ENCODE data around the gene PDHB.
"Not testable (repeated sequence)": the region's sequence is repeated elsewhere in the genome, so short reads cannot be mapped to it uniquely, and the experiment has no call there.

PDHB gene

DNA sequence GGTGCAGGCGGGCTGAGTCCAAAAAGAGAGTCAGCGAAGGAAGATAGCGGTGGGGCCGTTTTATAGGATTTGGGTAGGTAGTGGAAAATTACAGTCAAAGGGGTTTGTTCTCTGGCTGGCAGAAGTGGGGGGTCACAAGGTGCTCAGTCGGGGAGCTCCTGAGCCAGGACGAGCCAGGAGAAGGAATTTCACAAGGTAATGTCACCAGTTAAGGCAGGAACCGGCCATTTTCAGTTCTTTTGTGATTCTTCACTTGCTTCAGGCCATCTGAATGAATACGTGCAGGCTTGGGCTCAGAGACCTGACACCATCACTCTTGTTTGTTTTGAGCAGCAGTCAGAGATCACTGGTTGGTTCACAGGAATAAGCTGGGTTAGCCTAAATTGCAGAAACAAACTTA is 3.6 kb upstream of the PDHB start:
- DNase-seq (ENCODE audit: low spot score): not testable (repeated sequence)

DNA sequence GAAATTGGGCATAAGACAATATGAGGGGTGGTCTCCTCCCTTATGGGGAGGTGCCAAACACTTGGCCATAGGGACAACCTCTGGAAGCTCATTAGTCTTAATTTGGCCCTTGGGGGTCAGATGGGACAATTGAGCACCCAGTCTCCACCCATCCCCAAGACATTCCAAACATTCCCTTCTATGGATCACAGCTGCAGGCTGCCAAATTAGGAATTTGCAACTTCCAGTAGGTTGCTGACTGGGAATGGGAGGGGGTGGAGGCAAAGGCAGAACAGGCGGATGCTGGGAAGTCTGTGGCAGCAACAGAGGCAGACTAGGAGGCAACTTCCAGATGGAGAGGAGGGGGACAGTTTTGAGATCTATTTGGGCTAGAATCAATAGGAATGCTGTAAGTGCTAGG is 1.4 kb upstream of the PDHB start:
- no peak for DNase-seq (ENCODE audit: low spot score)

DNA sequence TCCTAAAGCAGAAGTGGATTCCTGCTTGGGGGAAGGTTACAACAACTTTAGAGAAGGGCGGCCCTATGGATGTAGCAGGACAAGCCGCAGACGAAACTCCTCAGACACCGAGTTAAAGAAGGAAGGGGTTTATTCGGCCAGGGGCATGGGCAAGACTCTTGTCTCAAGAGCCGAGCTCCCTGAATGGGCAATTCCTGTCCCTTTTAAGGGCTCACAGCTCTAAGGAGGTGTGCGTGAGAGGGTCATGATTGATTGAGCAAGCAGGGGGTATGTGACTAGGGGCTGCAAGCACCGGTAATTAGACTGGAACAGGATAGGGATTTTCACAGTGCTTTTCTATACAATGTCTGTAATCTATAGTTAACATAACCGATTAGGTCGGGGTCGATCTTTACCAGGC is 879 bp upstream of the PDHB start:
- DNase-seq (ENCODE audit: low spot score): no peak

- no peak for DNase-seq (ENCODE audit: low spot score)
Observed at GRCh38 chr3:58434168-58434504, 504 bp upstream of the PDHB start.

- DNase-seq (ENCODE audit: low spot score): no peak
Observed at GRCh38 chr3:58432905-58433304, 727 bp downstream of the PDHB start.

DNA sequence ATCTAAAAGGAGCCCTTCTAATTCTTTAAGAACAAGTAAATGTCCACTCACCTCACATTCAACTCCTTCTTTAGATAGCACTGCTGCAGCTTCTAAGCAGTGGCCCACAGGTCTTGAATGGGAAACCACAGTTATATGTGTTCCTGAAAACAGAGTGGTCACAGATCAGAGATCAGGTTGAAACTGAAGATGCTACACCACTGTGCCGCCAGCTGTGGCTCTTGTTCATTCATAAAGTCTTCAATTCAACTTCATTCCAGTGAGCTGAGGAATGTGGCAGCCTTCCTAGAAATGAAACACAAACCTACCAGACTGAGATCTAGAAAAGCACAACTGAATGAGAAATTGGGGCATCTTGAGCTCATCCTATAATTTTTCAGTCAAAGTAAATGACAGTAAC is 4.0 kb downstream of the PDHB start:
- no peak for DNase-seq (ENCODE audit: low spot score)

DNA sequence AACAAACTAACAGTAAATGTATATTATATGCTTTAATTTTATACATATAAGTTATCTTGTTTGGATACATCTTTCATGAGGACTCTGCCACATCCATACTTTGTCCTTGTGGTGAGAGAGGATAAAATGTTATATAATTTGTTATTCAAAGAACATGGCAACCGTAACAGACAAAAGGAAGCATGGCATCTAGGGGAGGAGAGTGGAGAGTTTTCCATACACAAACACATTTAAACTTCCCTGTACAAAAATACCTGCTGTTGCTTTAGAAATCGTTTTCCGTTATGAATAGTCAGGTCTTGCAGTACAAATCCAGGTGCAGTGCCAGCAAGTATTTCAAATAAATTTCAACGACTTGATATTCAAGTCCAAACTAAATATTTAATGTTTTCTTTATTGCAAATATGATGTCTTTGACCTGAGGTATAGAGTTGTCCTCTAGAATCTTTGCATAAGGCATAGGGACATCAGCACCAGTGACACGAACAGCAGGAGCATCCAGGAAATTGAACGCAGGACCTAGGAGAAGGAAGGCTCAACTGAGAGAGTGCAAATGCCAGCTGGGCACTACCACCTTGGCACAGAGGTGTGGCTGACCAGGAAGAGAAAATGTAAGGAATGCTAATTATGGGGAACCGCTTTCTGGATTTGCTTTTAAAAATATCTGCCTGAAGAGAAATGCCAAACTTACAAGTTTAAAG is 5.8 kb downstream of the PDHB start:
- DNase-seq (ENCODE audit: low spot score): no peak

DNA sequence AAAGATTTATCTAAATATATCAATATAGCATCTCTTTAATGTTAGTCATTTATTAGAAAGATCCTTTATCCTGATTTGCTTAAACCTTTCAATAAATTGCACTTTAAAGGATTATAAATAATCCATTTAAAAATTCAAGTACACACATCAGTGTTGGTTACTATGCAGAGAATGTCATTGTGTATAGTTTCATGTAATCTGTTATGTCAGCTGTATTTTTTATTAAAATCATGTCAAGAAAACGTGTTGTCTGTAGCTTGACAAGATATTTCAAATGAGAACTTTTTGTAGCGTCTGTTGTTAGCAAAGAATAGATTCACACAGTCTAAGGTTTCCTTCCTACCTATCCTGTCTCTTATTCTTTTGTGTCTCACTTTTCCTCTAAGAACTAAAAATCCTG is 7.8 kb downstream of the PDHB start:
- no peak for DNase-seq (ENCODE audit: low spot score)

DNA sequence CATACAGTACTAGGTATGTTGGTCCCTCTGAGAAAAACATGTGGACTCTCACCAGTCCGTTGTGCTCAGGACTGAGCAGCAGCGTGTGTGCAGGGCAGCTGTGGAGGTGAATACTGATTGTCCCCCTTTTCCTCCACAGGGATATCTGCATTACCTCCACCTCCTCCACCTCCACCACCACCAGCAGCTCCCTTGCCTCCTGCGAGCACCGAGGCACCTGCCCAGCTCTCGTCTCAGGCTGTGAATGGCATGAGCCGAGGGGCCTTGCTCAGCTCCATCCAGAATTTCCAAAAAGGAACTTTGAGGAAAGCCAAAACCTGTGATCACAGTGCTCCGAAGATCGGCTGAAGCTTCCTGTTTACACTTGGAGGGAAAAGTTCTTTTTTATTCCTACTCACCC is 9.0 kb downstream of the PDHB start:
- DNase-seq (ENCODE audit: low spot score): no peak

GRCh38 chr3:58422756-58423325 is 10.8 kb downstream of the PDHB start:
- no peak for DNase-seq (ENCODE audit: low spot score)

- DNase-seq (ENCODE audit: low spot score): no peak
Observed at GRCh38 chr3:58421004-58421403, 12.6 kb downstream of the PDHB start.

- no peak for DNase-seq (ENCODE audit: low spot score)
Observed at GRCh38 chr3:58419780-58420507, 13.7 kb downstream of the PDHB start.

GRCh38 chr3:58418227-58418626 is 15.4 kb downstream of the PDHB start:
- no peak for DNase-seq (ENCODE audit: low spot score)

DNA sequence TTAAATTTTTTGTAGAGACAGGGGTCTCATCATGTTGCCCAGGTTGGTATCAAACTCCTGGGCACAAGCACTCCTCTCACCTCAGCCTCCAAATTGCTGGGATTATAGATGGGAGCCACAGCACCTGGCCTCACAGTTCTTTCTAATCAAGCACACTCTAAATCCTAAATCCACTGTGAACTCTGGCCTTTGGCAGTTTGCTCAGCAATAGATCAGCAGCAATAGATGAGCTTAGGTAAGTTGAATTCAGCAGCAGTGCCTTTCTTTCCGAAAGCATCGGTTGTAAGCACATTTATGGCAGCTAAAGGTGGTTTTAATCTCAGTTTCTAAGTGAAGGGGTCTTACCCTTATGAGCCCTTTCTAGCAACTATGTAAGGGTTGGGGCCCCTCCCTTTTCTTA is 16.6 kb downstream of the PDHB start:
- DNase-seq (ENCODE audit: low spot score): no peak

DNA sequence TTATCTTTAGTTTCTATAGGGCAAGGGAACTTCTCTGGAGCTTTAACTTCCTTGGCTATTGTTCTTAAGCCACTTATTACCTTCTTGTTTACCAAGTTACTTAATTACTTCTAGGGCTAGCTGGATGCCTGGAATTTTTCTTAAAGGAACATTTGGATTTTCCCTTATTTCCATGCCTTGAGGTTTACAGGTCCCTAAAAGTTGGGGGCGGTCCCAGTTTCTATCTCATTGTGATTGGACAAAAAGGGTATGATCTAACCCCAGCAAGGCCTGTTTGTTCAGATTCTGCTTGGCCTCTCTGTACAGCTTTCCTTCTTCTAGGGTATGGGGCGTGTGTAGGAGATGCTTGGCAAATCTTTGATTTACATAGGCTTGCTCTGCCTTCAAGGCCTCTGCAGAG is 17.4 kb downstream of the PDHB start:
- DNase-seq (ENCODE audit: low spot score): no peak

DNA sequence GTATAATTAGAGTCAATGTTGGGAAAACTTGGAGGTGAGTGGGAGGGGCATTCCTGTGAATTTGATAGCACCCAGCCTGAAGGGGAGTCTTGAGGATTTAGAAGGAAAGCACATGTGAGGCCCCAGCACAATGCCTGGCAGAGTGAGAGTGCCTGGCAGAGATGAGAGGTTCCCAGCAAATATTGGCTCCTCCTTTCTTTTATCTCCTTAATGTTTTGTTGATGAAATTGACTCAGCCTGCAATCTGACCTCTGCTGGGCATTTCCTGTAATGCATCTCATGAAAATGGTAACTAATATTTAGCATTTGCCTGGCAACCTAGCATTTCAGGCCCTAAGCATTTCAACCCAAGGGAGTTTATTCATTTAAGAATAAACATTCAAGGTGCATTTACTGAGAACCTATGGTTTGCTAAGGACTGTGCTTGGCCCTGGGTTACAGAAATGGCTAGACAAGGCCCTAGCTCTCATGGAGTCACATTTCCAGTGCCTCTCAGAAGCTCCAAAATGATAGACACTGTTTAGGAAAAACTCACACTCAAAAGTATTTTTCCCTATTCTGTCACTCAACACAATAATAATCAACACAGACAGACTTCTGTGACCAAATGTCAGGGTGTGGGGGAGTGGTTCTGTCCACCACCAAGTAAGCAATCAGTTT is 19.0 kb downstream of the PDHB start:
- no peak for DNase-seq (ENCODE audit: low spot score)

DNA sequence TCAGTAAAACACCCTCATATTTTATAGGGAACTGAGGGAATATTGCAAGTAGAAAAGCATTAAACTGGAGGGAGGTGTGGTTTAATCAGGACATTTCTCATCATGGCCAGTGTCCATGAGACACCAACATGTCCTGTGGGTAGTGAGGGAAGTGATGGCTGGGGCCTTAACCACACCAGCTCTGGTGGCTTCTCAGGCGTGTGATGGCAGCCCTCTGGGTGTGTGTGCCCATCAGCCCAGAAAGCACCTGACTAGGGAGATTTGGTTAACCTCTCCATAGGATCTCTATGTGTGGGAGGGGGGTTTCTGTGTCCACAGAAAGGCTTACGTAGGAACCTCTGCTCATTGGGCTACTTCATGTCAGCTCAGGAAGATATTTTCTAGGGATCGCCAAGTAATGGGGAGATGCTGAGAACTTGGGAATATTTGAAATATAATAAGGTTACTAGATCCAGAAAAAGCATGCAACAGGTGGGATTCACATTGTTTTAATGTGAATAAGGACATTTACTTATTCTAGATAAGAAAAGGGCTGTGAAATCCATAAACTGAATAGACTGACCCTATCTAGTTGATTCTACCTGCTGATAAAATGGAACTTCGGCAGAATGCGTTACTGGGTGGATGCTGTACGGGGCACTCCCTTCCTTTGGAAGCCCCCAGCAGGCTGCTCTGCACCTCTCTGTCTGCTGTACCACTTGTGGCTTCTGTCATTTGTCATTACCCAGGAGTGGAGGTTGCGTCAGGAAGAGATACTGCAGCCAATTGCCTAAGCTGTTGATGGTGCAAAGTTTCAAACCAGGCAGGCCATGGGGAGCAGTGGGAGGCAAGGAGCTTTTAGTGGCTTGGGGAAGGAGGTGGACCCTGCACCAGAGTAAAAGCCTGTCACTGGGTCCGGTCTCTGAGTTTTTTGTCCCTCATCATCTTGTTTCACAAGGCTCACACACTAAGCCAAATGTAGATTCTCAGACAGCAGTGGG is 21.5 kb downstream of the PDHB start:
- no peak for DNase-seq (ENCODE audit: low spot score)

GRCh38 chr3:58411036-58411435 is 22.6 kb downstream of the PDHB start:
- no peak for DNase-seq (ENCODE audit: low spot score)

DNA sequence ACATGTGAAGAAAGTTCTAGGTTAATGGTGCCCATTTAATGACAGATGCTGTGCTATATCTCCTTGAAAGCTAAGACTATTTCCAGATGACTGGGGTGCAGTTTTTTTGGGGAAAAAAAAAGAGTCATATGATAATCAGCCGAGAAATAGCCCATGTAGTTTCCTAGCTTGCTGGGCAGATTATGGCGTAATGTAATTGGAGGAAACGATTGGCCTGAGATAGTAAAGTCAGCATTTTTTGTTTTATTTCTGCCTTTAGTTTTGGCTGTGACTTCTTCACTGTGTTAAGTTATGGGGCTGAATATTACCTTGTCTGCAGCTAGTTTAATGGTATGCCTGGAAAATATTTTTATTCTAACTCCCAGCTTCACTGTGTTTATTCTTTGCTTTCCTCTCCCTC is 24.0 kb downstream of the PDHB start:
- DNase-seq (ENCODE audit: low spot score): no peak

DNA sequence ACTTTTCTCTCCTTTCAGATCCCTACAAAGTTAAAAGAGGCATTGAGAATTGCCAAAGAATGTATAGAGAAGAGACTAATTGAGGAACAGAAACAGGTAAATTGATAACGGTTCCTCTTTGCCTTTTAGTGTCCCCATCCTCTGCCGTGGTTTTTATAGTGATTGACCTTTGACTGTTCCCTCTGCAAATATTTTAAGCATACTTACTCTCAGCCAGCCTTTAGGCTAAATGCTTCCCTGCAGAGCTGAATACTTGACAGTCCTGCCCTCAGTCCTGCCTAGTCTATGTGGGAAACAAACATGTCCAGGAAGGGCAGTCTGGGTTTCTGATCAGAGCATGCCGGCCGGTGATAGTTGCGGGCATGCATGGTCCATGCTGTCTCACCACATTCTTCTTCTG is 24.7 kb downstream of the PDHB start:
- no peak for DNase-seq (ENCODE audit: low spot score)

DNA sequence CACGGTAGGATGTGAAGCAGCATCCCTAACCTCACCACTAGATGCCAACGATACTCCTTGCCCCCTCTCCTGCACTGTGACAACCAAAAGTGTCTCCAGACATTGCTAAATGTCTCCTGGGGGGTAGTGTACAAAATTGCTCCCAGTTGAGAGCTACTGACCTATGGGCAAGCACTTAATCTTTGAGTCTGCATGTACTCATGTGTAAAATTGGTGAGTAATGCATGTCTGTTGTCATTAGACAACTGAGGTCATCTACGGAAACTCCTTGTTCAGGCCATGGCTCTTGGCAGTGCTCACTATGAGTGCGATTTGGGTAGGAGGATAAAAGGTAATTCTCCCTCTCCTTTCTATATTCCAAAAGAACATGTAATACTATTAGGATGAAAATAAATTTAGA is 29.2 kb downstream of the PDHB start:
- DNase-seq (ENCODE audit: low spot score): no peak

- no peak for DNase-seq (ENCODE audit: low spot score)
Observed at GRCh38 chr3:58403513-58404109, 30.0 kb downstream of the PDHB start.
